AG04449 (cell line): ENCODE results near the gene EML4.
"Not testable (repeated sequence)": the region's sequence is repeated elsewhere in the genome, so short reads cannot be mapped to it uniquely, and the experiment has no call there.

ENCODE experiments used
- CTCF ChIA-PET: fragments of 350-600 bp; formaldehyde crosslinking; extraction: SDS; loops from one replicate; lab custom pipeline; 2021; ENCODE audit warnings: antibody characterized with exemption; lab: Yijun Ruan, JAX
- POLR2A ChIA-PET: fragments of 400-600, 350-600 bp; formaldehyde crosslinking; extraction: SDS; loops from one replicate; lab custom pipeline; 2020; ENCODE audit warnings: antibody characterized with exemption, inconsistent platforms; lab: Yijun Ruan, JAX
- DNase-seq: peaks from one replicate; pipeline ENCODE4 v3.0.0-alpha.2; 2010; ENCODE audit warnings: low read depth, low spot score
- H3K4me3 ChIP-seq: 2 replicates; pipeline ENCODE4 v1.5.1; 2011; ENCODE audit warnings: low read depth, mild to moderate bottlenecking, control low read depth, low read length
- TF ChIP-seq, protein P1 (sequence below): IDR thresholded peaks from one replicate; pipeline ENCODE4 v1.5.1; 2011; ENCODE audit warnings: mild to moderate bottlenecking, moderate library complexity, low read length, control low read depth, inconsistent platforms; ENCODE audit not compliant: insufficient read depth; ENCODE audit errors: missing control alignments

The EML4 gene

DNA sequence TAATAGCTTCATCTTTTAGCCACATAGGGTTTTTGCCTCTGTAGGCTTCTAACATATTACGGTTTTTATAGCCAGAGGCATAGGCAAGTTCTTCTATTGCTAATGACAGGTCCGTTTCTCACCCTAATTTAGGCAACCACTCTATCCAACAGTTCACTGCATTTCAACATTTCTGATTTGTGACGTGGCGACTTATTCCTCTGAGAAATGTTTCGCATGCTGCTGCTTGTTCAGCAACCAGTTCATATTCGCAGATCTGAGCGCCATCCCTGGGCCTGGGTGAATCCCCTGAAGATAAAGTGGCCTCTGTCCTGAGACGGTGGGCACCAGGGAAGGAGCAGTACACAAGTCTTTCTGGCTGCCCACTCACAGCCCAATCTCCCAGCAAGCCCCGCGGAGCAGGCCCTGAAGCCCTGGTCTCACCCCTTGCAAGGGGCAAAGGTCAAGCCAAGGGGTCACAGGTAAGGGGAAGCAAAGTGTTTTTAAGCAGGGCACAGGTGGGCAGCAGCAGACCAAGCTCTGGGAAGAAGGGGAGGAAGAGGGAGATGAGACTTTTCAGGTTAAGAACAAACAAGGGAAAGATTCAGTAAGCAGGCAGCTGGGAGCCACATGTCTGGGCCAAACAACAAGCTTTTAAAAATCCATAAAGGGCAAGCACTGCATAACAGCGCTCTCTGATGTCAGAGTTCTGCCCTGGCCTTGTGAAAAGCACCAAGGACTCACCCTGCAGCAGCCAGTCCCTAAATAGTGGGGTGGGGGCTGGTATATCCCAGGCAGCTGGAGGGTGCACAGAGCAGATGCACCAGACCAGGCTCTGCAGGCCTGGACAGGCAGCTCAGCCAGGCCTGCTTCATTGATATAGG lies 202.7 kb downstream of the EML4 start:
- TF ChIP-seq, protein P1, sequence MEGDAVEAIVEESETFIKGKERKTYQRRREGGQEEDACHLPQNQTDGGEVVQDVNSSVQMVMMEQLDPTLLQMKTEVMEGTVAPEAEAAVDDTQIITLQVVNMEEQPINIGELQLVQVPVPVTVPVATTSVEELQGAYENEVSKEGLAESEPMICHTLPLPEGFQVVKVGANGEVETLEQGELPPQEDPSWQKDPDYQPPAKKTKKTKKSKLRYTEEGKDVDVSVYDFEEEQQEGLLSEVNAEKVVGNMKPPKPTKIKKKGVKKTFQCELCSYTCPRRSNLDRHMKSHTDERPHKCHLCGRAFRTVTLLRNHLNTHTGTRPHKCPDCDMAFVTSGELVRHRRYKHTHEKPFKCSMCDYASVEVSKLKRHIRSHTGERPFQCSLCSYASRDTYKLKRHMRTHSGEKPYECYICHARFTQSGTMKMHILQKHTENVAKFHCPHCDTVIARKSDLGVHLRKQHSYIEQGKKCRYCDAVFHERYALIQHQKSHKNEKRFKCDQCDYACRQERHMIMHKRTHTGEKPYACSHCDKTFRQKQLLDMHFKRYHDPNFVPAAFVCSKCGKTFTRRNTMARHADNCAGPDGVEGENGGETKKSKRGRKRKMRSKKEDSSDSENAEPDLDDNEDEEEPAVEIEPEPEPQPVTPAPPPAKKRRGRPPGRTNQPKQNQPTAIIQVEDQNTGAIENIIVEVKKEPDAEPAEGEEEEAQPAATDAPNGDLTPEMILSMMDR = no peak
- H3K4me3 ChIP-seq = no peak overlapping the region
- no peak for DNase-seq
- POLR2A ChIA-PET = no interaction called here
- CTCF ChIA-PET = interaction anchor here (1.2 kb wide), 1 partner anchor 15 kb away, joined by 3 read pairs; no protein-coding TSS in a partner anchor

DNA sequence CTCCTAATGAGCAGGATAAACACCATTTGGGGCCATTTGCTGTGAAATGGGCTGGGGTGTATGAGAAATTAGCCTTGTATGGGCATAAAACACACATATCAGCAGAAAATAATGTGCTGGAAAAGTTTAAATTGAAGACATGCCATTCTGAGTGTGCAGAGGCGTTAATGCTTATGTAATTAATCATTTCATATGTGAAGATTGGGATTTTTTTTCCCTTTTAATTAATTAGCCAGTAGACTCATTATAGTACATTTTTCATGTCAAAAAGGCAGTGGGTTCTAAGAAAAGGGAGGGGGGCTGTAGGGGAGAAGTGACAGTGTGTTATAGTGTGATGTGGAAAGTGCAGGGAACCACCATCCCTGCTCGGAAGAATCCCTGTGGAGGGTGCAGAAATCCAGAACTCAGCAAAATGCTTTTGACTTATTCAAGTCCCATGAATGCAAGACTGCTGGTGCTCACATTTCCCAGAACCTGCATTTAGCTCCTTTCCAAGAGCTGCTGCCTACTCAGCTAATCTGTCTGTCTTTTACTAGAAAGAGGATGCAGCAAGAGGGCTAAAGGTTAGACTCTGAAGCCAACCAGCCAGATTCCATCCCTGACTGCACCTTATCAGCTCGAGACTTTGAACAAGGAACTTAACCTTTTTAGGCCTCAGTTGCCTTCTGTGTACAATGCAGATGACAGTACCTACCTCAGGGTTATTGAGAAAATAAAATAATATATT lies 203.5 kb downstream of the EML4 start:
- ChIA-PET POLR2A (no interaction called here), CTCF (interaction anchor here (1.2 to 1.3 kb wide), 2 partner anchors 10 to 15 kb away, joined by 3 to 4 read pairs; no protein-coding TSS in a partner anchor)
- TF ChIP-seq, protein P1 = no peak
- DNase-seq = no peak
- no peak overlapping the region for H3K4me3 ChIP-seq

DNA sequence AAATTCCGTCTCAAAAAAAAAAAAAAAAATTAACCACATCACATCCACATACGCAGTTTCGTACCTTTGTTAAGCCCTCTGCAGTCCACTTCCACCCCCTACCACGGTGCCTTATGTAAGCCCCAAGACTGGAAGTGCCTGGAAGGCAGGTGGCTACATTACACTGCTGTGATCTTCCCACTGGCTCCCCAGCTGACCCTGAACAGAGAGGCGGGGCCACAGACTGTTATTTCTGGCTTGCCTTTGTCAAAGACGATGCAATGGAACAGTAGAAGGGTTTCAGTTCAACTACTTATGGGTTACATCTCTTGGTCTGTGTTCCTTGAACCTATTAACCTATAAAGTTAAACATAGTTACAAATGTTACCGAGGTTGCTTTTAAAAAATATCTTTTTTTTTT lies 207.6 kb downstream of the EML4 start:
- TF ChIP-seq, protein P1 = no peak
- DNase-seq = no peak
- ChIA-PET POLR2A (no interaction called here), CTCF (interaction anchor here (1.8 kb wide), 1 partner anchor 14 kb away, joined by 3 read pairs; no protein-coding TSS in a partner anchor)
- H3K4me3 ChIP-seq = no peak overlapping the region

DNA sequence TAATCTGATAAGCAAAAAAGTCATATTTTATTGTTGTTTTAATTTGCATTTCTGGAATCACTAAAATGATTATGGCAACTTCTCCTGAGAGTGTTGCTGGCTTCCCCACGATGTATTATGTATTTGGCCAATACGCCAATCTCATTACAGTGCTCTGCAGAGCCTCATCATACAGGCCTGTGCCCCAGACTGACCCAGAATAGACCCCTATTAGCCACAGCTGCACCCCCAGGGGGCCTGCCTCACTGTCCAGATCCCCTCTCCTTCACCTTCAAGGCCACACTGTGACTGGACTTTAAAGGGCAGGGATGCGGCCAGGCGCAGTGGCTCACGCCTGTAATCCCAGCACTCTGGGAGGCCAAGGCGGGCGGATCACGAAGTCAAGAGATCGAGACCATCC lies 209.3 kb downstream of the EML4 start:
- CTCF ChIA-PET = interaction anchor here (1.8 kb wide), 1 partner anchor 13 kb away, joined by 3 read pairs; no protein-coding TSS in a partner anchor
- no peak for DNase-seq
- POLR2A ChIA-PET = no interaction called here
- TF ChIP-seq, protein P1 = no peak
- no peak overlapping the region for H3K4me3 ChIP-seq

DNA sequence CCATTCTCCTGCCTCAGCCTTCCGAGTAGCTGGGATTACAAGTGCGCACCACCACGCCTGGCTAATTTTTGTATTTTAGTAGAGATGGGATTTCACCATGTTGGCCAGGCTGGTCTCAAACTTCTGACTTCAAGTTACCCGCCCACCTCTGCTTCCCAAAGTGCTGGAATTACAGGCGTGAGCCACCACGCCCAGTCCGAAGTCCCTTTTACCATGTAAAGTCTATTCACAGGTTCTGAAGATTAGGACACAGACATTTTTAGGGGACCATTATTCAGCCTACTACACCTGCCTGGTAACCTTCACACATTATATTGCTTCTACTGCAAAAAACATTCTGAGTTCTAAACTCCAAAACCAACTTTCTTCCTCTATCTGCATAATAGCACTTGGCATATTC lies 210.9 kb downstream of the EML4 start:
- DNase-seq, H3K4me3 ChIP-seq, POLR2A ChIA-PET, CTCF ChIA-PET: not testable (repeated sequence)

DNA sequence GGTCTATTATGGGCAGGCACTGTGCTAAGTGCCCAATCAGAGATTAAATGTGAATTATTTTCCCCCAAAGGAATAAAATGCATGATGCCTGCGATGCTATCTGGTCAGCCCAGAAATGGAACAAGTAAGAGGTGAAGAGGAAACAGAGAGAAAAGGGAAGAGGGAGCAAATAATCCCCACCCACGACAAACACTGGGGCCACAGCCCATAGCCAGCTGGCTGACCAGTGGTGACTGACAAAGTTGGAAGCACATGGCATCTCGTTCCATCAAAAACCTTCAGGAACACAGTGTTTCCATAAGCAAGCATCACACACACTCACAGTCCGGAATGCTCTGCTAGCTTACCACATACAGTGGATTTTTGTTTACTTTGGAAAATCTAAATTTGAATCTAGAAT lies 213.0 kb downstream of the EML4 start:
- DNase-seq = no peak
- CTCF ChIA-PET = no interaction called here
- no peak overlapping the region for H3K4me3 ChIP-seq
- TF ChIP-seq, protein P1 = no peak
- POLR2A ChIA-PET = no interaction called here
